OCI-LY7 (cell line): ENCODE measurements around the gene USP51. TPM values are rescaled to one million over a fixed set of nuclear protein-coding genes. Genes with fewer than 3 reads are reported as not detected.
A peak's percentile ranks its signal among the peaks of the same experiment; 100 is the strongest.

Experiments
- Bru-seq: library from RNA; stranded (reverse); fragments of 400-500 nt; gene quantifications from one replicate; lab custom pipeline; 2021; lab: Mats Ljungman, UMichigan
- BruChase-seq, 2 experiments: library from RNA; stranded (reverse); fragments of 400-500 nt; gene quantifications; one replicate each; lab custom pipeline; 2021; lab: Mats Ljungman, UMichigan
- BruUV-seq: library from RNA; stranded (reverse); fragments of 400-500 nt; replicated peaks from 2 replicates; lab custom pipeline; 2021; lab: Mats Ljungman, UMichigan
- CTCF ChIA-PET: fragments of 300-600 bp; sonication (Branson Sonifier 250); formaldehyde crosslinking; loops from one replicate; lab custom pipeline; 2022; ENCODE audit warnings: antibody characterized with exemption; ENCODE audit not compliant: unreplicated experiment; lab: Charles Lee
- POLR2A ChIA-PET: fragments of 300-600 bp; sonication (Branson Sonifier 250); formaldehyde crosslinking; loops from one replicate; lab custom pipeline; 2022; ENCODE audit warnings: antibody characterized with exemption; lab: Charles Lee
- DNase-seq: peaks from one replicate; pipeline ENCODE4 v3.0.0-alpha.2; 2015; ENCODE audit warnings: low spot score
- H2AFZ ChIP-seq: fragments of 200-600 bp; sonication (generic), shearing (Covaris generic); 2 replicates; pipeline ENCODE4 v1.6.1; 2014; ENCODE audit warnings: mild to moderate bottlenecking, antibody characterized with exemption, low read length, moderate library complexity
- H3K27ac ChIP-seq: fragments of 200-600 bp; sonication (generic); 2 replicates; pipeline ENCODE4 v1.5.1; 2014; ENCODE audit warnings: mixed run types, low read depth, mild to moderate bottlenecking, moderate library complexity, low read length, inconsistent platforms; ENCODE audit not compliant: poor library complexity, severe bottlenecking
- H3K36me3 ChIP-seq: fragments of 200-600 bp; sonication (generic); 2 replicates; pipeline ENCODE4 v1.6.1; 2014; ENCODE audit warnings: mild to moderate bottlenecking, antibody characterized with exemption, low read length, moderate library complexity, mixed read lengths; ENCODE audit not compliant: insufficient read depth
- H3K4me1 ChIP-seq: fragments of 200-600 bp; sonication (generic); 2 replicates; pipeline ENCODE4 v1.5.1; 2014; ENCODE audit warnings: mild to moderate bottlenecking, low read length; ENCODE audit not compliant: insufficient read depth, poor library complexity, severe bottlenecking
- H3K4me2 ChIP-seq: fragments of 200-600 bp; sonication (generic); 2 replicates; pipeline ENCODE4 v1.6.1; 2014; ENCODE audit warnings: mild to moderate bottlenecking, low read length
- H3K4me3 ChIP-seq: fragments of 200-600 bp; sonication (generic); 2 replicates; pipeline ENCODE4 v1.5.1; 2014; ENCODE audit warnings: mild to moderate bottlenecking, low read depth, low read length; ENCODE audit not compliant: poor library complexity, severe bottlenecking
- H3K79me2 ChIP-seq: fragments of 200-600 bp; sonication (generic); 2 replicates; pipeline ENCODE4 v1.6.1; 2016; ENCODE audit warnings: low read depth, mild to moderate bottlenecking, low read length, moderate library complexity, mixed read lengths; ENCODE audit not compliant: insufficient read depth
- H3K9me2 ChIP-seq: fragments of 200-600 bp; sonication (generic); 2 replicates; pipeline ENCODE4 v1.6.1; 2016; ENCODE audit warnings: mild to moderate bottlenecking, low read length, mixed read lengths; ENCODE audit not compliant: insufficient read depth
- H3K9me3 ChIP-seq: fragments of 200-600 bp; sonication (generic); 2 replicates; pipeline ENCODE4 v1.6.1; 2014; ENCODE audit warnings: mild to moderate bottlenecking, mixed run types, low read length, mixed read lengths
- H4K20me1 ChIP-seq: fragments of 200-600 bp; sonication (generic); 2 replicates; pipeline ENCODE4 v1.6.1; 2014; ENCODE audit warnings: mild to moderate bottlenecking, antibody characterized with exemption, low read length, moderate library complexity, mixed read lengths; ENCODE audit not compliant: insufficient read depth
- EZH2phosphoT487 ChIP-seq: fragments of 200-600 bp; sonication (generic); IDR thresholded peaks from 2 replicates; pipeline ENCODE4 v1.6.1; 2018; ENCODE audit warnings: low read depth, borderline replicate concordance, mild to moderate bottlenecking, mixed run types, antibody characterized with exemption, low read length, moderate library complexity, mixed read lengths
- intact Hi-C: fragments of 100-400 bp; cut with micrococcal nuclease; formaldehyde crosslinking; loops from one replicate; pipeline ENCODE4 v1.10.0; 2022; ENCODE audit not compliant: unreplicated experiment
- long read RNA-seq: library from polyadenylated mRNA; stranded (forward); transcript quantifications from one replicate; pipeline ENCODE4 v2.0.0, GENCODE V29; 2022
- total RNA-seq, 2 experiments: library from RNA; depleted of rRNA in 1 of 2; stranded (reverse); fragments of >200 nt in 1 of 2; shearing (Covaris generic) in 1 of 2; gene quantifications; 2 replicates each; pipeline ENCODE4 v1.2.3, GENCODE V29; 2014 to 2022
- TF ChIP-seq, protein P1 (sequence below): fragments of 200-600 bp; sonication (generic); conservative IDR thresholded peaks from 2 replicates; pipeline ENCODE4 v1.5.1; 2014; ENCODE audit warnings: mild to moderate bottlenecking, antibody characterized with exemption, low read length, moderate library complexity, mixed read lengths

The USP51 gene
- 1.7 and 2.4 TPM in 2 replicates for total RNA-seq (2014; rRNA removed; shearing (Covaris generic))
- 2.7 and 2.9 TPM in 2 replicates for total RNA-seq (2022)
- percentile 53 among the genes with signal in this experiment for Bru-seq, nascent RNA
- percentile 38 among the genes with signal in this experiment for BruChase-seq, experiment 1, labeled RNA remaining after a 6-hour chase
- BruChase-seq, experiment 2, labeled RNA remaining after a 2-hour chase, result percentile 55 among the genes with signal in this experiment
- long read RNA-seq, result 0 reads

DNA sequence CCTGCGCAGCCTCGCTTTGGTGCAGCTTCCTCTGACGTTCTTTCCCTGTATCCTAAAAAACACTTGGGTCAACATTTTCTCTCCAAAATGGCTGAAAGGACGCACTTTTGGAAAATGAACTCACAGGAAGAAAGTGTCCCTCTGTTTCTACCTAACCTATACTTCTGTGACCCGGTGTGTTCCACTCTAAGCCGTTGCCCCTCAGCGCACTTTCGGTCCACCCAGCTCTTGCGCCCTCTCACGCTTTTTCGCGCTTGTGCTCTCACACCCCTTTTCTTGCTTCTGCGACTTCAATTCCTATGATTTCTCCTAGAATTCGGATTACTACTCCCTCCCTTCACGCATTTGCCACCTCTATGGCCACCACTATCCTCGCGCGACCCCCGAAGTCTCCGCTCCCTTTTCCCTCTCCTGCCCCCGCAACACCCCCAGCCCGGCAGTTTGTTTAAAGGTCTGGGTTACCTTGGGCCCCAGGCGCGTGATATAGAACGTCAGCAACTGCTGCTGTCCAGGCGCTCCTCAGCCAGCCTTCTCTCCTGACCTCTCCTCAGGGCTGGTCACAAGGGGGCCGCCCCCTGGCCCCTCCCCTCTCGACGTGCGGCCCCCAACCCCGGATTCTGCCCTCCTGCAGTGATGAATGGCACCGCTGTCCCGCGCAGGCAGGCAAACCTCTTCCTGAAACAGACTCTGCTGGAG, at the start of gene USP51:
Gene USP51, minus strand, starts transcription at position 535 of the 696 bp plus-strand sequence. CDS start 909 bp downstream, outside the sequence.
- ChIA-PET POLR2A (interaction anchor here (1.0 to 3.0 kb wide), 2 partner anchors 37 to 1239 kb away, joined by 3 to 19 read pairs; partner anchors contain the start of genes MAGEH1 and NBDY), CTCF (interaction anchor here (1.2 kb wide), 1 partner anchor 38 kb away, joined by 6 read pairs; the partner anchor contains the start of gene MAGEH1)
- no TSS peak for BruUV-seq
- peak; percentile 5 for DNase-seq
- Histone ChIP-seq H2AFZ (peak within 1 kb of the TSS; percentile 94), H3K79me2 (no peaks in the 10 kb centered on the region), H3K4me1 (peaks cover 12% of the 10 kb centered on the region), H4K20me1 (no peaks in the 10 kb centered on the region), H3K27ac (peak within 1 kb of the TSS; percentile 77), H3K4me2 (peak within 1 kb of the TSS; percentile 64), H3K9me2 (no peaks in the 10 kb centered on the region), H3K9me3 (no peaks in the 10 kb centered on the region), H3K36me3 (no peaks in the 10 kb centered on the region), H3K4me3 (peak within 1 kb of the TSS; percentile 75)
- intact Hi-C loops, result no loop called here
- TF ChIP-seq, protein P1, sequence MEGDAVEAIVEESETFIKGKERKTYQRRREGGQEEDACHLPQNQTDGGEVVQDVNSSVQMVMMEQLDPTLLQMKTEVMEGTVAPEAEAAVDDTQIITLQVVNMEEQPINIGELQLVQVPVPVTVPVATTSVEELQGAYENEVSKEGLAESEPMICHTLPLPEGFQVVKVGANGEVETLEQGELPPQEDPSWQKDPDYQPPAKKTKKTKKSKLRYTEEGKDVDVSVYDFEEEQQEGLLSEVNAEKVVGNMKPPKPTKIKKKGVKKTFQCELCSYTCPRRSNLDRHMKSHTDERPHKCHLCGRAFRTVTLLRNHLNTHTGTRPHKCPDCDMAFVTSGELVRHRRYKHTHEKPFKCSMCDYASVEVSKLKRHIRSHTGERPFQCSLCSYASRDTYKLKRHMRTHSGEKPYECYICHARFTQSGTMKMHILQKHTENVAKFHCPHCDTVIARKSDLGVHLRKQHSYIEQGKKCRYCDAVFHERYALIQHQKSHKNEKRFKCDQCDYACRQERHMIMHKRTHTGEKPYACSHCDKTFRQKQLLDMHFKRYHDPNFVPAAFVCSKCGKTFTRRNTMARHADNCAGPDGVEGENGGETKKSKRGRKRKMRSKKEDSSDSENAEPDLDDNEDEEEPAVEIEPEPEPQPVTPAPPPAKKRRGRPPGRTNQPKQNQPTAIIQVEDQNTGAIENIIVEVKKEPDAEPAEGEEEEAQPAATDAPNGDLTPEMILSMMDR, result peak; percentile 2; the same call in 1 of the 2 replicates
- no peak for TF ChIP-seq EZH2phosphoT487

GRCh38 chrX:55524487-55524886, 34.8 kb upstream of the USP51 start:
- ChIA-PET CTCF (no interaction called here), POLR2A (no interaction called here)
- no TSS peak for BruUV-seq
- no peaks in the 10 kb centered on the region for H3K9me2 ChIP-seq
- H3K9me3 ChIP-seq, result no peaks in the 10 kb centered on the region
- no peak overlapping the region for H2AFZ ChIP-seq
- no peak for TF ChIP-seq EZH2phosphoT487
- TF ChIP-seq, protein P1, result no peak
- DNase-seq, result no peak
- no peaks in the 10 kb centered on the region for H4K20me1 ChIP-seq
- H3K79me2 ChIP-seq, result no peaks in the 10 kb centered on the region
- no peaks in the 10 kb centered on the region for H3K36me3 ChIP-seq
- no peak overlapping the region for H3K27ac ChIP-seq
- intact Hi-C loops, result no loop called here
- H3K4me1 ChIP-seq, result no peaks in the 10 kb centered on the region
- H3K4me2 ChIP-seq, result no peak overlapping the region
- H3K4me3 ChIP-seq, result no peak overlapping the region
